Measurements from ENCODE around the gene CSNK2A3.

GRCh38 chr11:11320825-11321224, 32.2 kb downstream of the CSNK2A3 start:
- TF ChIP-seq CTCF (IDR thresholded peaks at IDR 0.05) = peak in 1 of 4 experiments; percentile 5
- TF ChIP-seq POLR2AphosphoS5 (IDR thresholded peaks at IDR 0.05) = no peak

All from sigmoid colon (tissue), 4 donors.